Measurements from ENCODE around the gene SMC1B. TPM values are rescaled to one million over a fixed set of nuclear protein-coding genes. Genes with fewer than 3 reads are reported as not detected.

The SMC1B gene
- total and polyA plus RNA-seq, 4 donors, result 0.02 to 0.05 TPM; not detected in 2

GRCh38 chr22:45418770-45419138, 5.4 kb upstream of the SMC1B start:
- H3K36me3 ChIP-seq (ENCODE audit: control insufficient read depth in 4 of 4, insufficient read depth in 3 of 4, low read depth in 1 of 4, low read length in 3 of 4), result no peaks in the 10 kb centered on the region
- no peak for DNase-seq (ENCODE audit: low spot score)
- peaks cover 0 to 3% (median 0%) of the 10 kb centered on the region in 4 donors for H3K27me3 ChIP-seq (ENCODE audit: control insufficient read depth in 4 of 4, insufficient read depth in 4 of 4, low read length in 3 of 4)
- TF ChIP-seq HNF4G (IDR thresholded peaks at IDR 0.05) (no peak), MAX (IDR thresholded peaks at IDR 0.05) (no peak), HNF4A (conservative IDR thresholded peaks at IDR 0.05) (no peak), TAF1 (conservative IDR thresholded peaks at IDR 0.05) (no peak), FOXA1 (IDR thresholded peaks at IDR 0.05) (no peak), RXRA (IDR thresholded peaks at IDR 0.05) (no peak), ZBTB33 (IDR thresholded peaks at IDR 0.05) (no peak), FOXA2 (IDR thresholded peaks at IDR 0.05) (no peak), EGR1 (IDR thresholded peaks at IDR 0.05; ENCODE audit: low read depth in 2 of 2) (no peak), GABPA (IDR thresholded peaks at IDR 0.05 in 1 of 2, conservative IDR thresholded peaks at IDR 0.05 in 1 of 2) (no peak), YY1 (IDR thresholded peaks at IDR 0.05) (no peak)
- TF ChIP-seq, protein P1, sequence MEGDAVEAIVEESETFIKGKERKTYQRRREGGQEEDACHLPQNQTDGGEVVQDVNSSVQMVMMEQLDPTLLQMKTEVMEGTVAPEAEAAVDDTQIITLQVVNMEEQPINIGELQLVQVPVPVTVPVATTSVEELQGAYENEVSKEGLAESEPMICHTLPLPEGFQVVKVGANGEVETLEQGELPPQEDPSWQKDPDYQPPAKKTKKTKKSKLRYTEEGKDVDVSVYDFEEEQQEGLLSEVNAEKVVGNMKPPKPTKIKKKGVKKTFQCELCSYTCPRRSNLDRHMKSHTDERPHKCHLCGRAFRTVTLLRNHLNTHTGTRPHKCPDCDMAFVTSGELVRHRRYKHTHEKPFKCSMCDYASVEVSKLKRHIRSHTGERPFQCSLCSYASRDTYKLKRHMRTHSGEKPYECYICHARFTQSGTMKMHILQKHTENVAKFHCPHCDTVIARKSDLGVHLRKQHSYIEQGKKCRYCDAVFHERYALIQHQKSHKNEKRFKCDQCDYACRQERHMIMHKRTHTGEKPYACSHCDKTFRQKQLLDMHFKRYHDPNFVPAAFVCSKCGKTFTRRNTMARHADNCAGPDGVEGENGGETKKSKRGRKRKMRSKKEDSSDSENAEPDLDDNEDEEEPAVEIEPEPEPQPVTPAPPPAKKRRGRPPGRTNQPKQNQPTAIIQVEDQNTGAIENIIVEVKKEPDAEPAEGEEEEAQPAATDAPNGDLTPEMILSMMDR (IDR thresholded peaks at IDR 0.05; ENCODE audit: low read depth, low read length, missing input control), result no peak
- TF ChIP-seq, protein P2, sequence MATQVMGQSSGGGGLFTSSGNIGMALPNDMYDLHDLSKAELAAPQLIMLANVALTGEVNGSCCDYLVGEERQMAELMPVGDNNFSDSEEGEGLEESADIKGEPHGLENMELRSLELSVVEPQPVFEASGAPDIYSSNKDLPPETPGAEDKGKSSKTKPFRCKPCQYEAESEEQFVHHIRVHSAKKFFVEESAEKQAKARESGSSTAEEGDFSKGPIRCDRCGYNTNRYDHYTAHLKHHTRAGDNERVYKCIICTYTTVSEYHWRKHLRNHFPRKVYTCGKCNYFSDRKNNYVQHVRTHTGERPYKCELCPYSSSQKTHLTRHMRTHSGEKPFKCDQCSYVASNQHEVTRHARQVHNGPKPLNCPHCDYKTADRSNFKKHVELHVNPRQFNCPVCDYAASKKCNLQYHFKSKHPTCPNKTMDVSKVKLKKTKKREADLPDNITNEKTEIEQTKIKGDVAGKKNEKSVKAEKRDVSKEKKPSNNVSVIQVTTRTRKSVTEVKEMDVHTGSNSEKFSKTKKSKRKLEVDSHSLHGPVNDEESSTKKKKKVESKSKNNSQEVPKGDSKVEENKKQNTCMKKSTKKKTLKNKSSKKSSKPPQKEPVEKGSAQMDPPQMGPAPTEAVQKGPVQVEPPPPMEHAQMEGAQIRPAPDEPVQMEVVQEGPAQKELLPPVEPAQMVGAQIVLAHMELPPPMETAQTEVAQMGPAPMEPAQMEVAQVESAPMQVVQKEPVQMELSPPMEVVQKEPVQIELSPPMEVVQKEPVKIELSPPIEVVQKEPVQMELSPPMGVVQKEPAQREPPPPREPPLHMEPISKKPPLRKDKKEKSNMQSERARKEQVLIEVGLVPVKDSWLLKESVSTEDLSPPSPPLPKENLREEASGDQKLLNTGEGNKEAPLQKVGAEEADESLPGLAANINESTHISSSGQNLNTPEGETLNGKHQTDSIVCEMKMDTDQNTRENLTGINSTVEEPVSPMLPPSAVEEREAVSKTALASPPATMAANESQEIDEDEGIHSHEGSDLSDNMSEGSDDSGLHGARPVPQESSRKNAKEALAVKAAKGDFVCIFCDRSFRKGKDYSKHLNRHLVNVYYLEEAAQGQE (IDR thresholded peaks at IDR 0.05), result no peak
- WGBS, result 92% methylated on average over 6 of the region's 6 CpGs
- H3K27ac ChIP-seq (ENCODE audit: low read depth in 1 of 2, low read length in 2 of 2), result no peak overlapping the region
- no peak overlapping the region for H3K4me3 ChIP-seq (ENCODE audit: low read depth in 1 of 3, low read length in 3 of 3)
- H3K9me3 ChIP-seq (ENCODE audit: control insufficient read depth in 4 of 4, low read length in 3 of 4), result no peaks in the 10 kb centered on the region
- peaks cover 0 to 2% (median 0%) of the 10 kb centered on the region in 4 donors for H3K4me1 ChIP-seq (ENCODE audit: control insufficient read depth in 4 of 4, insufficient read depth in 4 of 4, low read length in 3 of 4)
- no peak overlapping the region for H3K9ac ChIP-seq (ENCODE audit: low read depth in 1 of 2, low read length in 2 of 2)

- 97% methylated on average over 16 of the region's 16 CpGs for WGBS
- DNase-seq (ENCODE audit: low spot score), result no peak
- H3K4me1 ChIP-seq (ENCODE audit: control insufficient read depth in 4 of 4, insufficient read depth in 4 of 4, low read length in 3 of 4), result peaks cover 2 to 7% (median 4%) of the 10 kb centered on the region in 4 donors
- H3K4me3 ChIP-seq (ENCODE audit: low read depth in 1 of 3, low read length in 3 of 3), result no peak overlapping the region
- H3K9ac ChIP-seq (ENCODE audit: low read depth in 1 of 2, low read length in 2 of 2), result no peak overlapping the region
- no peaks in the 10 kb centered on the region for H3K9me3 ChIP-seq (ENCODE audit: control insufficient read depth in 4 of 4, low read length in 3 of 4)
- peaks cover 0 to 3% (median 0%) of the 10 kb centered on the region in 4 donors for H3K27me3 ChIP-seq (ENCODE audit: control insufficient read depth in 4 of 4, insufficient read depth in 4 of 4, low read length in 3 of 4)
- TF ChIP-seq SP1 (IDR thresholded peaks at IDR 0.05) (no peak), EGR1 (IDR thresholded peaks at IDR 0.05; ENCODE audit: low read depth in 2 of 2) (no peak), HNF4G (IDR thresholded peaks at IDR 0.05) (no peak), FOXA2 (IDR thresholded peaks at IDR 0.05) (no peak), RAD21 (IDR thresholded peaks at IDR 0.05) (no peak), MAX (IDR thresholded peaks at IDR 0.05) (no peak), FOXA1 (IDR thresholded peaks at IDR 0.05) (no peak), NR2F2 (IDR thresholded peaks at IDR 0.05) (no peak), TAF1 (conservative IDR thresholded peaks at IDR 0.05) (no peak), HNF4A (conservative IDR thresholded peaks at IDR 0.05) (no peak), GABPA (IDR thresholded peaks at IDR 0.05 in 1 of 2, conservative IDR thresholded peaks at IDR 0.05 in 1 of 2) (no peak), YY1 (IDR thresholded peaks at IDR 0.05) (no peak)
- TF ChIP-seq, protein P1 (IDR thresholded peaks at IDR 0.05; ENCODE audit: low read depth, low read length, missing input control), result no peak
- TF ChIP-seq, protein P2 (IDR thresholded peaks at IDR 0.05), result no peak
- no peak overlapping the region for H3K27ac ChIP-seq (ENCODE audit: low read depth in 1 of 2, low read length in 2 of 2)
- no peaks in the 10 kb centered on the region for H3K36me3 ChIP-seq (ENCODE audit: control insufficient read depth in 4 of 4, insufficient read depth in 3 of 4, low read depth in 1 of 4, low read length in 3 of 4)
Measured at GRCh38 chr22:45418056-45418769, 4.8 kb upstream of the SMC1B start.
